Upper lobe of left lung (tissue), 6 donors: ENCODE data around the gene BCAS3. TPM values are rescaled to one million over a fixed set of nuclear protein-coding genes. Genes with fewer than 3 reads are reported as not detected.

Experiments used
- ATAC-seq, 2 donors: fragments of 200-7000 bp; cut with Tn5 transposase; one replicate each; pipeline ENCODE4 v1.9.1; 2022; ENCODE audit warnings: mild to moderate bottlenecking in 2 of 2, moderate library complexity in 2 of 2; ENCODE audit not compliant: low FRiP score in 2 of 2
- DNase-seq, 2 donors: peaks; one replicate each; pipeline ENCODE4 v3.0.0-alpha.2; 2019 to 2020
- H3K27ac ChIP-seq, 4 donors: fragments of 200-600 bp; sonication (generic); one replicate each; pipeline ENCODE4 v1.5.1; 2016 to 2019
- H3K27me3 ChIP-seq, 4 donors: fragments of 200-600 bp; sonication (generic); one replicate each; pipeline ENCODE4 v1.5.1; 2017 to 2019
- H3K36me3 ChIP-seq, 4 donors: fragments of 200-600 bp; sonication (generic); one replicate each; pipeline ENCODE4 v1.5.1; 2016 to 2019
- H3K4me1 ChIP-seq, 4 donors: fragments of 200-600 bp; sonication (generic); one replicate each; pipeline ENCODE4 v1.5.1; 2018 to 2019
- H3K4me3 ChIP-seq, 4 donors: fragments of 200-600 bp; sonication (generic); one replicate each; pipeline ENCODE4 v1.5.1; 2017 to 2019; ENCODE audit warnings: mild to moderate bottlenecking in 2 of 4, moderate library complexity in 1 of 4
- H3K9me3 ChIP-seq, 4 donors: fragments of 200-600 bp; sonication (generic); one replicate each; pipeline ENCODE4 v1.5.1; 2018 to 2019
- EP300 ChIP-seq, 4 donors: sonication (generic); formaldehyde crosslinking; IDR thresholded peaks; one replicate each; pipeline ENCODE4 v1.5.1; 2017; ENCODE audit warnings: antibody characterized with exemption in 4 of 4, control low read depth in 2 of 4
- POLR2A ChIP-seq, 4 donors: fragments of 450-650 bp; IDR thresholded peaks; one replicate each; pipeline ENCODE4 v1.5.1; 2016 to 2017; ENCODE audit warnings: antibody characterized with exemption in 4 of 4, mild to moderate bottlenecking in 2 of 4
- POLR2AphosphoS5 ChIP-seq, 2 donors: sonication (generic); formaldehyde crosslinking; IDR thresholded peaks; one replicate each; pipeline ENCODE4 v1.5.1; 2017; ENCODE audit warnings: antibody characterized with exemption in 2 of 2
- WGBS, 2 donors: methylation state at CpG; one replicate each; pipeline ENCODE4 v1.1.5; 2017 to 2018; 5-methylcytosine and 5-hydroxymethylcytosine counted together
- total RNA-seq, 6 donors: library from RNA; depleted of rRNA in 4 of 6; stranded (reverse); fragments of >200 nt in 4 of 6; gene quantifications; one replicate each; pipeline versions ENCODE4 v1.1.0 to v1.2.1, GENCODE V29; 2016 to 2021
- TF ChIP-seq, protein P1 (sequence below), 6 experiments: fragments of 450-650 bp in 4 of 6; fragments of 200-600 bp in 2 of 6; sonication (generic) in 2 of 6; IDR thresholded peaks; one replicate each; pipeline ENCODE4 v1.5.1; 2016 to 2019; ENCODE audit warnings: antibody characterized with exemption in 6 of 6
- donor health status: DM: no; HTN: no; CAD: no; lungs with moderate emphysema.
- donor health status: DM: no; HTN: yes; CAD: no; lungs with severe emphysema.

BCAS3 gene
- total RNA-seq, 6 donors from 2014 or later, result 20.1 to 111 (median 37.0) TPM

DNA sequence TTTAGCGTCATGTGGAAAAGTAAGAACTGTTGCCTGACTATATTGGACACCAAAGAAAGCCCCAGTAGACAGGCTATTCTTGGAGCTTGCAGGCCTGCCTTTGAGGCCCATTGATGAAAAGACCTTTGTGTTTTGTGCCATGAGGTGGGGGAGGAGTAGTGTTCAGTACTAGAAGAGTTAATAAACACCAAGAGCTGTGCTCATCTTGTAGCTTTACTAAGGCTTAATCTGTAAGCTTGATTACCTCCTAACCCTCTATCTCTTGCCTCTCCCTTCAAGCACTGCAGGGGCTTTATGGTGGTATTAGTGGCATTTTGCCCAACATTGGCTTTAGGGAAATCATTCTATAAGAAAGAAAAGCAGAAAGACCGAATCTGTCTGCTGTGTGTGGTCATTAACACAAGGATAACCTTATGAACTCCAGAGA, 501.7 kb downstream of the BCAS3 start:
- Histone ChIP-seq H3K36me3 (no peaks in the 10 kb centered on the region), H3K27me3 (no peaks in the 10 kb centered on the region), H3K4me3 (no peak overlapping the region), H3K9me3 (no peaks in the 10 kb centered on the region), H3K27ac (no peak overlapping the region), H3K4me1 (peaks cover 0 to 9% (median 1%) of the 10 kb centered on the region in 4 donors)
- ATAC-seq, result no peak
- no peak for DNase-seq
- WGBS, 2 donors, result 83 to 92% methylated on average over 2 of the region's 2 CpGs
- no peak for TF ChIP-seq EP300 (IDR thresholded peaks at IDR 0.05)
- TF ChIP-seq POLR2A (IDR thresholded peaks at IDR 0.05), result no peak
- TF ChIP-seq, protein P1, sequence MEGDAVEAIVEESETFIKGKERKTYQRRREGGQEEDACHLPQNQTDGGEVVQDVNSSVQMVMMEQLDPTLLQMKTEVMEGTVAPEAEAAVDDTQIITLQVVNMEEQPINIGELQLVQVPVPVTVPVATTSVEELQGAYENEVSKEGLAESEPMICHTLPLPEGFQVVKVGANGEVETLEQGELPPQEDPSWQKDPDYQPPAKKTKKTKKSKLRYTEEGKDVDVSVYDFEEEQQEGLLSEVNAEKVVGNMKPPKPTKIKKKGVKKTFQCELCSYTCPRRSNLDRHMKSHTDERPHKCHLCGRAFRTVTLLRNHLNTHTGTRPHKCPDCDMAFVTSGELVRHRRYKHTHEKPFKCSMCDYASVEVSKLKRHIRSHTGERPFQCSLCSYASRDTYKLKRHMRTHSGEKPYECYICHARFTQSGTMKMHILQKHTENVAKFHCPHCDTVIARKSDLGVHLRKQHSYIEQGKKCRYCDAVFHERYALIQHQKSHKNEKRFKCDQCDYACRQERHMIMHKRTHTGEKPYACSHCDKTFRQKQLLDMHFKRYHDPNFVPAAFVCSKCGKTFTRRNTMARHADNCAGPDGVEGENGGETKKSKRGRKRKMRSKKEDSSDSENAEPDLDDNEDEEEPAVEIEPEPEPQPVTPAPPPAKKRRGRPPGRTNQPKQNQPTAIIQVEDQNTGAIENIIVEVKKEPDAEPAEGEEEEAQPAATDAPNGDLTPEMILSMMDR (IDR thresholded peaks at IDR 0.05), result no peak
- no peak for TF ChIP-seq POLR2AphosphoS5 (IDR thresholded peaks at IDR 0.05)

DNA sequence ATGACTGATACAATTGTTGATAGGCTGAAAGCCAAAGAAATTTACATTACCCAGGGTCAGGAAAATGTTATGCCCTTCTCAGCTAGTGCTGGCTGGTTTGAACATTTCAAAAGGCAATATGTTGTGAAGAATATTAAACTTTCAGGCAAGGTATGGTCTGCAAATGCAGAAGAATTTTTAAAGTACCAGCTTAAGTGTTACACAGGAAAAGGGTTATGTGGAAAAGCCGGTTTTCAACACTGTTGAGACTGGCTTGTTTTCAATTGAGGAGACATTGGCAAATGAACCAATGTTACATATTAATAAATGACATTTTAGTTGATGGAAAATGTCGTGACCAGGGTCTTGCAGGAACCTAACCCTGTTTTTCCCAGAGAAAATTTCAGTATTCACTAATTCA, 506.1 kb downstream of the BCAS3 start:
- Histone ChIP-seq H3K36me3 (no peaks in the 10 kb centered on the region), H3K27ac (no peak overlapping the region), H3K4me3 (no peak overlapping the region), H3K9me3 (no peaks in the 10 kb centered on the region), H3K27me3 (no peaks in the 10 kb centered on the region), H3K4me1 (peaks cover 0 to 9% (median 4%) of the 10 kb centered on the region in 4 donors)
- TF ChIP-seq EP300 (IDR thresholded peaks at IDR 0.05) (no peak), POLR2AphosphoS5 (IDR thresholded peaks at IDR 0.05) (no peak), POLR2A (IDR thresholded peaks at IDR 0.05) (no peak)
- TF ChIP-seq, protein P1 (IDR thresholded peaks at IDR 0.05), result no peak
- WGBS, 2 donors, result 63 to 77% methylated on average over 2 of the region's 2 CpGs
- no peak for DNase-seq
- no peak for ATAC-seq

DNA sequence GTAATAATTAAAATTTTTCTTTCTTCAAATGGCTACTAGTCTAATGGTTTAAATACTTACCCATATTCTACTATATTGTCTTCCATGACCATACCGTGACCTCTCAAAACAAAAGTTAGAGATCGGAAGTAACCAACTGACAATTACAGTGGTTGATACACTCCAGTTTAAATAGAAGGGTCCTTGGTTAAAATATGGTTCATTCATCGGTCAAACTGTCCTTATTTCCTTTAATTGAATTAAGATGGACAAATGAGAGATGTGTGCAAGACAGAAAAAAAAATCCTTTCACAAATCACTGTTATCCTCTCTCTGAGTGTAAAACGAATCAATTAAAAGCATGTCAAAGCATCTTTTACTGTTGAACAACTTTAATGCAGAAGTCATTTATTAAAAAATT, 507.7 kb downstream of the BCAS3 start:
- H3K9me3 ChIP-seq, result no peaks in the 10 kb centered on the region
- WGBS, 2 donors, result 93 to 99% methylated on average over 4 of the region's 4 CpGs
- no peaks in the 10 kb centered on the region for H3K36me3 ChIP-seq
- ATAC-seq (no peak), DNase-seq (no peak)
- no peaks in the 10 kb centered on the region for H3K27me3 ChIP-seq
- H3K4me1 ChIP-seq, result peaks cover 0 to 9% (median 4%) of the 10 kb centered on the region in 4 donors
- TF ChIP-seq, protein P1 (IDR thresholded peaks at IDR 0.05), result no peak
- no peak for TF ChIP-seq EP300 (IDR thresholded peaks at IDR 0.05)
- TF ChIP-seq POLR2A (IDR thresholded peaks at IDR 0.05), result no peak
- TF ChIP-seq POLR2AphosphoS5 (IDR thresholded peaks at IDR 0.05), result no peak
- no peak overlapping the region for H3K27ac ChIP-seq
- no peak overlapping the region for H3K4me3 ChIP-seq

DNA sequence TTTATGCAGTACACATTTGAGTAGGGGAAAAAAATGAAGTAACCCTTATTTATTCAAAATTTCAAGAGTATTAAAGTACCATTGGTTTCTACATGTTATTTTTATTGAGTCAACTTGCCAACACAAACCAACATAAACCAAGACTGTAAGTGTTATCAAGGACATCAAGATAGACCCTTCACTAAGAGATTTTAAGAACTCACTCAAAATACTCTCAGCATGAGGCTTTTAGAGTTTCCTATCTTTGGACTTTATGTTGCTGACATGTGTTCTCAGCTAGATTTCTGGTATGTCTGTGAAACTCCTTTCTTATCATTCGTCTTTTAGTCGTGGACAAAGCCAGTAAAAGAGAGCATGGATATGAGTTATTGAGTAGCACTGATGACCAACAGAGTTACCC, 509.4 kb downstream of the BCAS3 start:
- Histone ChIP-seq H3K36me3 (no peaks in the 10 kb centered on the region), H3K27me3 (no peaks in the 10 kb centered on the region), H3K27ac (no peak overlapping the region), H3K4me1 (peaks cover 0 to 9% (median 4%) of the 10 kb centered on the region in 4 donors), H3K4me3 (no peak overlapping the region), H3K9me3 (no peaks in the 10 kb centered on the region)
- no peak for ATAC-seq
- no peak for DNase-seq
- TF ChIP-seq POLR2AphosphoS5 (IDR thresholded peaks at IDR 0.05) (no peak), EP300 (IDR thresholded peaks at IDR 0.05) (no peak), POLR2A (IDR thresholded peaks at IDR 0.05) (no peak)
- TF ChIP-seq, protein P1 (IDR thresholded peaks at IDR 0.05), result no peak
- WGBS, 2 donors, result 64 to 72% methylated on average over 2 of the region's 2 CpGs

DNA sequence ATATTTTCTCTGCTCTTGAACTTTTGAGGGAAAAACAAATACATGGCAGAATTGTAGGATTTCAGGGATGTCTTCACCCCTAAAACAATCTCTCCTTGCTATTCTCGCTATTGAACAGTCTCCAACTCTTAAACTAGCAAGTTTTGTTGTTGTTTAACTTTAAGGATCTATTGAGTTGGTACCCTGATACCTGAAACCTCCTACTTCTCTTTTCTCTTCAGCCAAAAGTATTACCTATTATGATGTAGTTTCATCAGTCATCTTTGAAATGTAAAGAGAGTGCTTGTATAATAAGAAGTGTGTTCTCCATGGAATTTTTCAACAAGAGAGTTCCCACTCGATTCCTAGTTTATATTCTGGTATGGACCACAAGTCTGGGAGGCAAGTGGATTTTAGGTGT, 510.4 kb downstream of the BCAS3 start:
- no peak for DNase-seq
- WGBS, 2 donors, result 77 to 79% methylated on average over 2 of the region's 2 CpGs
- H3K36me3 ChIP-seq, result no peaks in the 10 kb centered on the region
- peaks cover 0 to 5% (median 0%) of the 10 kb centered on the region in 4 donors for H3K9me3 ChIP-seq
- H3K4me3 ChIP-seq, result no peak overlapping the region
- H3K27me3 ChIP-seq, result no peaks in the 10 kb centered on the region
- no peak overlapping the region for H3K27ac ChIP-seq
- no peak for ATAC-seq
- no peak for TF ChIP-seq POLR2A (IDR thresholded peaks at IDR 0.05)
- TF ChIP-seq EP300 (IDR thresholded peaks at IDR 0.05), result no peak
- H3K4me1 ChIP-seq, result peaks cover 0 to 9% (median 4%) of the 10 kb centered on the region in 4 donors
